Hepatocyte (in vitro differentiated cells): ENCODE results near the gene ZNF77. TPM values are rescaled to one million over a fixed set of nuclear protein-coding genes. Genes with fewer than 3 reads are reported as not detected.
"Not testable (repeated sequence)": the region's sequence is repeated elsewhere in the genome, so short reads cannot be mapped to it uniquely, and the experiment has no call there.

Experiments
- DNase-seq: peaks from one replicate; pipeline ENCODE4 v3.0.0-alpha.2; 2016; ENCODE audit warnings: low spot score
- H2AFZ ChIP-seq: fragments of 200-600 bp; sonication (generic); 2 replicates; pipeline ENCODE4 v1.6.0; 2016; ENCODE audit warnings: antibody characterized with exemption, mild to moderate bottlenecking
- H3K27ac ChIP-seq: fragments of 200-600 bp; sonication (generic); 2 replicates; pipeline ENCODE4 v1.5.1; 2016; ENCODE audit warnings: mild to moderate bottlenecking
- H3K27me3 ChIP-seq: fragments of 200-600 bp; sonication (generic); 2 replicates; pipeline ENCODE4 v1.6.1; 2016
- H3K36me3 ChIP-seq: fragments of 200-600 bp; sonication (generic); replicated peaks from 2 replicates; pipeline ENCODE4 v1.5.1; 2016; ENCODE audit warnings: low read depth; ENCODE audit not compliant: insufficient read depth
- H3K4me1 ChIP-seq: fragments of 200-600 bp; sonication (generic); 2 replicates; pipeline ENCODE4 v1.5.1; 2016; ENCODE audit warnings: mild to moderate bottlenecking, moderate library complexity; ENCODE audit not compliant: insufficient read depth
- H3K4me2 ChIP-seq: fragments of 200-600 bp; sonication (generic); 2 replicates; pipeline ENCODE4 v1.6.0; 2016
- H3K4me3 ChIP-seq: fragments of 200-600 bp; sonication (generic); 2 replicates; pipeline ENCODE4 v1.5.1; 2016; ENCODE audit warnings: mild to moderate bottlenecking
- H3K79me2 ChIP-seq: fragments of 200-600 bp; sonication (generic); 2 replicates; pipeline ENCODE4 v1.6.0; 2017; ENCODE audit warnings: mild to moderate bottlenecking
- H3K9me2 ChIP-seq: fragments of 200-600 bp; sonication (generic); replicated peaks from 2 replicates; pipeline ENCODE4 v1.6.0; 2017; ENCODE audit warnings: mild to moderate bottlenecking; ENCODE audit not compliant: insufficient read depth
- H3K9me3 ChIP-seq: fragments of 200-600 bp; sonication (generic); 2 replicates; pipeline ENCODE4 v1.5.1; 2016; ENCODE audit warnings: low read depth, mild to moderate bottlenecking
- H4K20me1 ChIP-seq: fragments of 200-600 bp; sonication (generic); 2 replicates; pipeline ENCODE4 v1.6.0; 2016; ENCODE audit warnings: mild to moderate bottlenecking; ENCODE audit not compliant: insufficient read depth, poor library complexity, severe bottlenecking
- EZH2 ChIP-seq: fragments of 200-600 bp; sonication (generic); IDR thresholded peaks from 2 replicates; pipeline ENCODE4 v1.6.1; 2016; ENCODE audit warnings: antibody characterized with exemption, mild to moderate bottlenecking, borderline replicate concordance
- EZH2phosphoT487 ChIP-seq: fragments of 200-600 bp; sonication (generic); IDR thresholded peaks from one replicate; pipeline ENCODE4 v1.6.1; 2018; ENCODE audit warnings: antibody characterized with exemption, mild to moderate bottlenecking, low read depth, moderate library complexity; ENCODE audit not compliant: unreplicated experiment, severe bottlenecking
- WGBS: methylation state at CpG from one replicate; pipeline ENCODE4 v1.1.6; 2016; ENCODE audit warnings: low lambda C conversion rate; ENCODE audit errors: missing lambda C conversion rate; 5-methylcytosine and 5-hydroxymethylcytosine counted together
- polyA plus RNA-seq: library from polyadenylated mRNA; unstranded; fragments of >200 nt; fragmentation: Nextera tagmentation; extraction: Ambion mirVana; gene quantifications from 2 replicates; pipeline ENCODE4 v1.2.1, GENCODE V29; 2016
- total RNA-seq: library from RNA; depleted of rRNA; stranded (reverse); fragments of >200 nt; gene quantifications from 2 replicates; pipeline ENCODE4 v1.2.3, GENCODE V29; 2014
- TF ChIP-seq, protein P1 (sequence below): fragments of 200-600 bp; sonication (generic); IDR thresholded peaks from 2 replicates; pipeline ENCODE4 v1.5.1; 2016; ENCODE audit warnings: antibody characterized with exemption, mild to moderate bottlenecking; ENCODE audit not compliant: poor library complexity

The ZNF77 gene
- total and polyA plus RNA-seq, 2 experiments from 2014 or later = 1.8 to 3.4 TPM

DNA sequence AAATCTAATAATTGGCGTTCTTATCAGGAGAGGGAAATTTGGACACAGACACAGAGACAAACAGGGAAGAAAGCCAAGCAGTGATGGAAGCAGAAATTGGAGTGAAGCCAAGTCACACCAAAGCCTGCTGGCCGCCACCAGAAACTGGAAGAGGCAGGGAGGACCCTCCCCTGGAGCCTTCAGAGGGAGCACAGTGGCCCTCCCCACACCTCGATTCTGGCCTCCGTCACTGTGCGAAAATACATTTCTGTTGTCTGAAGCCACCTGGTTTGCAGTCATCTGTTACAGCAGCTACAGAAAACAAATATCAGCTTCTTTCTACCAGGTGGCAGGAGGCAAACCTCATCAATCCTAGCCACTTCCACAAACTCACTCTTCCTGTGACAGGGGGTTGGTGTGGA is 24.3 kb upstream of the ZNF77 start:
- Histone ChIP-seq H3K4me3 (no peak overlapping the region), H3K36me3 (no peaks in the 10 kb centered on the region), H3K4me1 (peaks cover 11% of the 10 kb centered on the region), H3K9me3 (no peaks in the 10 kb centered on the region), H4K20me1 (no peaks in the 10 kb centered on the region), H3K9me2 (no peaks in the 10 kb centered on the region), H3K27me3 (no peaks in the 10 kb centered on the region), H2AFZ (peak overlapping the region; percentile 56), H3K27ac (peak overlapping the region; percentile 60), H3K79me2 (no peaks in the 10 kb centered on the region), H3K4me2 (peak overlapping the region; percentile 60)
- WGBS = 42% methylated on average over 5 of the region's 5 CpGs
- no peak for TF ChIP-seq EZH2phosphoT487
- no peak for TF ChIP-seq EZH2
- TF ChIP-seq, protein P1, sequence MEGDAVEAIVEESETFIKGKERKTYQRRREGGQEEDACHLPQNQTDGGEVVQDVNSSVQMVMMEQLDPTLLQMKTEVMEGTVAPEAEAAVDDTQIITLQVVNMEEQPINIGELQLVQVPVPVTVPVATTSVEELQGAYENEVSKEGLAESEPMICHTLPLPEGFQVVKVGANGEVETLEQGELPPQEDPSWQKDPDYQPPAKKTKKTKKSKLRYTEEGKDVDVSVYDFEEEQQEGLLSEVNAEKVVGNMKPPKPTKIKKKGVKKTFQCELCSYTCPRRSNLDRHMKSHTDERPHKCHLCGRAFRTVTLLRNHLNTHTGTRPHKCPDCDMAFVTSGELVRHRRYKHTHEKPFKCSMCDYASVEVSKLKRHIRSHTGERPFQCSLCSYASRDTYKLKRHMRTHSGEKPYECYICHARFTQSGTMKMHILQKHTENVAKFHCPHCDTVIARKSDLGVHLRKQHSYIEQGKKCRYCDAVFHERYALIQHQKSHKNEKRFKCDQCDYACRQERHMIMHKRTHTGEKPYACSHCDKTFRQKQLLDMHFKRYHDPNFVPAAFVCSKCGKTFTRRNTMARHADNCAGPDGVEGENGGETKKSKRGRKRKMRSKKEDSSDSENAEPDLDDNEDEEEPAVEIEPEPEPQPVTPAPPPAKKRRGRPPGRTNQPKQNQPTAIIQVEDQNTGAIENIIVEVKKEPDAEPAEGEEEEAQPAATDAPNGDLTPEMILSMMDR = no peak
- peak; percentile 57 for DNase-seq

DNA sequence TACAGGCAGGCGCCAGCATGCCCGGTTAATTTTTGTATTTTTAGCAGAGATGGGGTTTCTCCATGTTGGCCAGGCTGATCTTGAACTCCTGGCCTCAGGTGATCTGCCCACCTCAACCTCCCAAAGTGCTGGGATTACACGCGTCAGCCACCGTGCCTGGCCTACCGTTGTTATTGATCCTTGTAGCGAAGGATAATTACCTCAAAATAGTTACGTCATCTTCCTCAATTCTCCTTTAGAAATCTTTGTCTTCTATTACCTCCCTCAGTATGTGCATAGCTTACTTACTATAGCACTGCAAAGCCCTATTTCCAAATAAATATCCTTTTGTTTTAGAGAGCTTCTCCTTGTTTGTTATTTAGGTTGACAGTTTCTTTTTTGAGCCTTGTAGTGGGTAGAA is 23.2 kb upstream of the ZNF77 start:
- Histone ChIP-seq H3K4me2 (no peak overlapping the region), H2AFZ (no peak overlapping the region), H3K79me2 (no peaks in the 10 kb centered on the region), H3K9me2 (no peaks in the 10 kb centered on the region), H3K27me3 (no peaks in the 10 kb centered on the region), H3K36me3 (no peaks in the 10 kb centered on the region), H3K9me3 (no peaks in the 10 kb centered on the region), H3K27ac (no peak overlapping the region), H4K20me1 (no peaks in the 10 kb centered on the region), H3K4me3 (no peak overlapping the region), H3K4me1 (peaks cover 11% of the 10 kb centered on the region)
- no peak for DNase-seq
- 86% methylated on average over 8 of the region's 8 CpGs for WGBS
- TF ChIP-seq EZH2 = no peak
- TF ChIP-seq, protein P1 = no peak
- TF ChIP-seq EZH2phosphoT487 = no peak

DNA sequence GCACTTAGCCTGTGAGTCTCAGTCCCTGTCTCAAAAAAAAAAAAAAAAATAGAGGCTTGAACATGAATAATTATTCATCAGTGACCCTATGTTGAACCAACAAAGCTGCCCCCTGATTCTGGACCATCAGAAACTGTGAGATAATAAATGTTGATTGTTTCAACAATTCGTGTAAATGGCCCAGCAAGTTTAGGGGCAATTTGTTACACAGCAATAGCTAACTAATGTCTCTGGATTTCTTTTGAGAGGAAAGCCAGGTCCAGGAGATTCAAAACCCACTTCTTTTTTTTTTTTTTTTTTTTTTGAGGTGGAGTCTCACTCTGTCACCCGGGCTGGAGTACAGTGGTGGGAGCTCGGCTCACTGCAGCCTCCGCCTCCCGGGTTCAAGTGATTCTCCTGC is 20.1 kb upstream of the ZNF77 start:
- Histone ChIP-seq H3K27ac (no peak overlapping the region), H3K79me2 (no peaks in the 10 kb centered on the region), H3K27me3 (no peaks in the 10 kb centered on the region), H3K9me2 (no peaks in the 10 kb centered on the region), H2AFZ (no peak overlapping the region), H3K4me1 (peaks cover 11% of the 10 kb centered on the region), H4K20me1 (no peaks in the 10 kb centered on the region), H3K4me3 (no peak overlapping the region), H3K9me3 (no peaks in the 10 kb centered on the region), H3K36me3 (no peaks in the 10 kb centered on the region), H3K4me2 (no peak overlapping the region)
- 91% methylated on average over 5 of the region's 5 CpGs for WGBS
- DNase-seq = no peak
- TF ChIP-seq, protein P1 = no peak
- TF ChIP-seq EZH2phosphoT487 = no peak

DNA sequence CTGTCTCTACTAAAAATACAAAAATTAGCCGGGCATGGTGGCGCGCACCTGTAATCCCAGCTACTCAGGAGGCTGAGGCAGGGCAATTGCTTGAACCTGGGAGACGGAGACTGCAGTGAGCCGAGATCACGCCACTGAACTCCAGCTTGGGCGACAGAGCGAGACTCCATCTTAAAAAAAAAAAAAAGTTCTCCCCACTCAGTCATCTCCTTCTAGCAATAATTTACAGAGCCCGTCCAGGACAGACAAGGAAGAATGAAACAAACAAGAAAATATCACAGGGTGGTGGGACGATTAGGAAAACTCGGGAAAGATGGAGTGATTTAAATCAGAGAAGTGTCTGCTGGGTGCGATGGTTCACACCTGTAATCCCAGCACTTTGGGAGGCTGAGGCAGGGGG is 18.9 kb upstream of the ZNF77 start:
- H3K27me3 ChIP-seq, H3K27ac ChIP-seq, H3K9me2 ChIP-seq, H3K4me2 ChIP-seq, H3K9me3 ChIP-seq, H3K36me3 ChIP-seq, H3K4me1 ChIP-seq, DNase-seq, H3K79me2 ChIP-seq, H4K20me1 ChIP-seq, H3K4me3 ChIP-seq, H2AFZ ChIP-seq: not testable (repeated sequence)
- 88% methylated on average over 12 of the region's 12 CpGs for WGBS
